Neural progenitor cell (in vitro differentiated cells): ENCODE results near the gene PTP4A2. TPM values are rescaled to one million over a fixed set of nuclear protein-coding genes. Genes with fewer than 3 reads are reported as not detected.

ENCODE experiments used
- DNase-seq: peaks from one replicate; pipeline ENCODE4 v3.0.0-alpha.2; 2016; ENCODE audit warnings: low spot score
- H2AFZ ChIP-seq: fragments of 200-600 bp; sonication (generic); replicated peaks from 2 replicates; pipeline ENCODE4 v1.6.1; 2016; ENCODE audit warnings: antibody characterized with exemption
- H3F3A ChIP-seq: fragments of 200-600 bp; sonication (generic); 2 replicates; pipeline ENCODE4 v1.6.1; 2016; ENCODE audit warnings: antibody characterized with exemption, low read depth
- H3K27ac ChIP-seq: fragments of 200-600 bp; sonication (generic); 2 replicates; pipeline ENCODE4 v1.5.1; 2016; ENCODE audit warnings: mild to moderate bottlenecking
- H3K27me3 ChIP-seq: fragments of 200-600 bp; sonication (generic); 2 replicates; pipeline ENCODE4 v1.6.1; 2016; ENCODE audit warnings: mild to moderate bottlenecking, moderate library complexity
- H3K36me3 ChIP-seq: fragments of 200-600 bp; sonication (generic); 2 replicates; pipeline ENCODE4 v1.5.1; 2016
- H3K4me1 ChIP-seq: fragments of 200-600 bp; sonication (generic); 2 replicates; pipeline ENCODE4 v1.6.1; 2016; ENCODE audit warnings: mixed run types
- H3K4me2 ChIP-seq: fragments of 200-600 bp; sonication (generic); 2 replicates; pipeline ENCODE4 v1.6.1; 2016
- H3K4me3 ChIP-seq: fragments of 200-600 bp; sonication (generic); 2 replicates; pipeline ENCODE4 v1.5.1; 2016
- H3K79me2 ChIP-seq: fragments of 200-600 bp; sonication (generic); 2 replicates; pipeline ENCODE4 v1.6.1; 2016; ENCODE audit warnings: low read depth
- H3K9ac ChIP-seq: fragments of 200-600 bp; sonication (generic); 2 replicates; pipeline ENCODE4 v1.6.1; 2016
- H3K9me3 ChIP-seq: fragments of 200-600 bp; sonication (generic); 2 replicates; pipeline ENCODE4 v1.5.1; 2016; ENCODE audit warnings: low read depth
- H4K20me1 ChIP-seq: fragments of 200-600 bp; sonication (generic); 2 replicates; pipeline ENCODE4 v1.6.1; 2016; ENCODE audit warnings: low read depth
- H3K27ac Mint-ChIP-seq: 3 replicates; pipeline ENCODE4 v1.8.0; 2021; ENCODE audit warnings: mixed read lengths
- H3K27me3 Mint-ChIP-seq: 2 replicates; pipeline ENCODE4 v1.8.0; 2022; ENCODE audit warnings: low read depth, mild to moderate bottlenecking, inconsistent platforms, moderate library complexity, mixed read lengths; ENCODE audit not compliant: insufficient read depth
- H3K36me3 Mint-ChIP-seq: 3 replicates; pipeline ENCODE4 v1.8.0; 2021; ENCODE audit warnings: mixed read lengths
- H3K4me1 Mint-ChIP-seq: 3 replicates; pipeline ENCODE4 v1.8.0; 2021; ENCODE audit warnings: mixed read lengths
- H3K4me3 Mint-ChIP-seq: 3 replicates; pipeline ENCODE4 v1.8.0; 2021; ENCODE audit warnings: mild to moderate bottlenecking, moderate library complexity, mixed read lengths
- H3K9me3 Mint-ChIP-seq: 3 replicates; pipeline ENCODE4 v1.8.0; 2020; ENCODE audit warnings: mixed read lengths
- CTCF ChIP-seq: fragments of 200-600 bp; sonication (generic); IDR thresholded peaks from 2 replicates; pipeline ENCODE4 v1.5.1; 2017; ENCODE audit warnings: antibody characterized with exemption, mild to moderate bottlenecking
- EZH2 ChIP-seq: fragments of 200-600 bp; sonication (generic); IDR thresholded peaks from 2 replicates; pipeline ENCODE4 v1.6.1; 2017; ENCODE audit warnings: antibody characterized with exemption, mild to moderate bottlenecking, moderate library complexity
- EZH2phosphoT487 ChIP-seq: fragments of 200-600 bp; sonication (generic); IDR thresholded peaks from 2 replicates; pipeline ENCODE4 v1.6.1; 2017; ENCODE audit warnings: antibody characterized with exemption
- total RNA-seq: library from RNA; depleted of rRNA; stranded (reverse); fragments of >200 nt; gene quantifications from 2 replicates; pipeline ENCODE4 v1.2.3, GENCODE V29; 2015; ENCODE audit warnings: low replicate concordance

Gene PTP4A2
- total RNA-seq, 1 donor from 2014 or later = 540 TPM

GRCh38 chr1:31868862-31869261, 69.3 kb downstream of the PTP4A2 start:
- Mint-ChIP-seq H3K4me3 (no peak overlapping the region), H3K27ac (no peak overlapping the region), H3K9me3 (peaks cover 10% of the 10 kb centered on the region), H3K36me3 (peaks cover 4% of the 10 kb centered on the region), H3K27me3 (peaks cover 10% of the 10 kb centered on the region), H3K4me1 (peaks cover 15% of the 10 kb centered on the region)
- no peaks in the 10 kb centered on the region for H4K20me1 ChIP-seq
- TF ChIP-seq EZH2phosphoT487 = no peak
- no peak for DNase-seq
- no peaks in the 10 kb centered on the region for H3K4me1 ChIP-seq
- no peak overlapping the region for H2AFZ ChIP-seq
- no peak overlapping the region for H3K4me3 ChIP-seq
- H3K36me3 ChIP-seq = no peaks in the 10 kb centered on the region
- no peak overlapping the region for H3K9ac ChIP-seq
- no peaks in the 10 kb centered on the region for H3F3A ChIP-seq
- no peak overlapping the region for H3K4me2 ChIP-seq
- no peaks in the 10 kb centered on the region for H3K9me3 ChIP-seq
- H3K79me2 ChIP-seq = no peaks in the 10 kb centered on the region
- no peaks in the 10 kb centered on the region for H3K27me3 ChIP-seq
- no peak overlapping the region for H3K27ac ChIP-seq

- no peaks in the 10 kb centered on the region for H3F3A ChIP-seq
- no peak overlapping the region for H3K4me2 ChIP-seq
- TF ChIP-seq EZH2 = no peak
- Mint-ChIP-seq H3K27ac (no peak overlapping the region), H3K4me3 (no peak overlapping the region), H3K9me3 (peaks cover 3% of the 10 kb centered on the region), H3K4me1 (peaks cover 11% of the 10 kb centered on the region), H3K27me3 (peaks cover 5% of the 10 kb centered on the region), H3K36me3 (no peaks in the 10 kb centered on the region)
- H3K79me2 ChIP-seq = no peaks in the 10 kb centered on the region
- no peak overlapping the region for H3K9ac ChIP-seq
- H3K36me3 ChIP-seq = no peaks in the 10 kb centered on the region
- H3K27ac ChIP-seq = no peak overlapping the region
- no peak for DNase-seq
- H4K20me1 ChIP-seq = no peaks in the 10 kb centered on the region
- no peaks in the 10 kb centered on the region for H3K27me3 ChIP-seq
- H2AFZ ChIP-seq = no peak overlapping the region
- H3K4me3 ChIP-seq = no peak overlapping the region
- no peaks in the 10 kb centered on the region for H3K9me3 ChIP-seq
- H3K4me1 ChIP-seq = no peaks in the 10 kb centered on the region
These were observed 70.6 kb downstream of the PTP4A2 start for GRCh38 chr1:31867546-31867945.

DNA sequence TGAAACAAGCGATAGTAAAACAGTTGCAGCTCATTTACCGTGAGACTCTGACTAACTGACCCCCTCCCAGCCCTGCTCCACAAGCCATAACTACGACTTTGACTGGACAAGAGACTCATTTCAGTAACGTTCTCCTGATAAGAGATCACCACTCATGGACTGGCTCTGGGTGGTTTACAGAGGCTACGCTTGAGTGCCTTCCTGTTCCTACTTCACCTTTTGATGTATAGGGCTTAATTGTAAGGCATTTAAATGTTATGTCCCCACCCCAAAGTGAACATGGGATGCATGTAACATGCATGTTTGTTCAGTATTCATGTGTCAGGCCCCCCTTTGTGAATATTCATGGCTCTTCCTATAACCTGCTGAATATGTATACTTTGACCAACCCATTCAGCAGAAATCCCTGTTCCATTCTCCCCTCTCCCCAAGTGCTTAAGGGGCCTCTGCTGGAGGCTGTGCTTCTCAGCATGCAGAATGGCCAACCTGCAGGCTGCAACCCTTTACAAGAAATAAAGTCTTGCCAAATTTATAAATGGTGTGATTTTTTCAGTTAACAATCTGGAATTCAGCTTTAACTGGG, 71.6 kb downstream of the PTP4A2 start:
- peak overlapping the region; percentile 57 for H2AFZ ChIP-seq
- H3K79me2 ChIP-seq = no peaks in the 10 kb centered on the region
- no peak for DNase-seq
- H3K4me1 Mint-ChIP-seq = peaks cover 7% of the 10 kb centered on the region
- no peak overlapping the region for H3K4me2 ChIP-seq
- no peaks in the 10 kb centered on the region for H3K27me3 ChIP-seq
- H4K20me1 ChIP-seq = no peaks in the 10 kb centered on the region
- no peak overlapping the region for H3K27ac ChIP-seq
- H3K36me3 ChIP-seq = no peaks in the 10 kb centered on the region
- H3F3A ChIP-seq = no peaks in the 10 kb centered on the region
- no peaks in the 10 kb centered on the region for H3K36me3 Mint-ChIP-seq
- no peak overlapping the region for H3K9ac ChIP-seq
- no peak overlapping the region for H3K4me3 Mint-ChIP-seq
- no peaks in the 10 kb centered on the region for H3K9me3 Mint-ChIP-seq
- H3K9me3 ChIP-seq = no peaks in the 10 kb centered on the region
- TF ChIP-seq CTCF (no peak), EZH2phosphoT487 (no peak), EZH2 (no peak)
- H3K4me1 ChIP-seq = no peaks in the 10 kb centered on the region
- no peak overlapping the region for H3K27ac Mint-ChIP-seq
- H3K27me3 Mint-ChIP-seq = peaks cover 5% of the 10 kb centered on the region
- no peak overlapping the region for H3K4me3 ChIP-seq

- Histone ChIP-seq H3K36me3 (no peaks in the 10 kb centered on the region), H3K4me2 (no peak overlapping the region), H4K20me1 (no peaks in the 10 kb centered on the region), H3K79me2 (no peaks in the 10 kb centered on the region), H3F3A (no peaks in the 10 kb centered on the region), H3K9ac (no peak overlapping the region), H2AFZ (peak overlapping the region; percentile 57), H3K9me3 (no peaks in the 10 kb centered on the region), H3K4me3 (no peak overlapping the region), H3K4me1 (no peaks in the 10 kb centered on the region), H3K27me3 (no peaks in the 10 kb centered on the region), H3K27ac (no peak overlapping the region)
- H3K36me3 Mint-ChIP-seq = no peaks in the 10 kb centered on the region
- TF ChIP-seq CTCF (no peak), EZH2phosphoT487 (no peak), EZH2 (no peak)
- no peak for DNase-seq
- peaks cover 7% of the 10 kb centered on the region for H3K4me1 Mint-ChIP-seq
- no peaks in the 10 kb centered on the region for H3K9me3 Mint-ChIP-seq
- no peak overlapping the region for H3K27ac Mint-ChIP-seq
- no peak overlapping the region for H3K4me3 Mint-ChIP-seq
- peaks cover 5% of the 10 kb centered on the region for H3K27me3 Mint-ChIP-seq
These were observed 72.3 kb downstream of the PTP4A2 start for GRCh38 chr1:31865728-31866449.
